ENCODE measurements around the gene RFLNA. TPM values are rescaled to one million over a fixed set of nuclear protein-coding genes. Genes with fewer than 3 reads are reported as not detected.

The RFLNA gene
- total RNA-seq, 4 donors from 2014 or later: 0.38 to 1.2 (median 0.91) TPM; not detected in 1

GRCh38 chr12:124335426-124336183, 40.7 kb downstream of the RFLNA start:
- H3K36me3 ChIP-seq: peaks cover 91% of the 10 kb centered on the region

DNA sequence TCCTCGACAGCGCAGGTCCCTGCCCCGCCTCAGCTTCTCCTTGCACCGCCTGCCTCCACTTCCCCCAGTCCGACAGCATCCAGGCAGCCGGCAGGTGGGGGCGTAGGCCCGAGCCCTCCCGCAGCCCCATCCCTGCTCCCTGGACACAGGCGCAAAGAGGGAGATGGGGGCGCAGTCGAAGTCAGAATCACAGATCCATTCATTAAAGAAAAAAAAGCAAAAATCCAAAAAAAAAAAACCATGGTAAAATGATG, 41.2 kb downstream of the RFLNA start:
- Histone ChIP-seq H3K4me3 (no peak overlapping the region), H3K27me3 (no peaks in the 10 kb centered on the region), H3K27ac (no peak overlapping the region), H3K9me3 (no peaks in the 10 kb centered on the region), H3K36me3 (peaks cover 91% of the 10 kb centered on the region), H3K4me1 (no peaks in the 10 kb centered on the region)
- no peak for DNase-seq (ENCODE audit: low spot score in 2 of 2)
- 93% methylated on average over 11 of the region's 12 CpGs for WGBS
- TF ChIP-seq POLR2AphosphoS5 (IDR thresholded peaks at IDR 0.05) (no peak), POLR2A (IDR thresholded peaks at IDR 0.05) (no peak), EP300 (IDR thresholded peaks at IDR 0.05) (no peak)
- TF ChIP-seq, protein P1, sequence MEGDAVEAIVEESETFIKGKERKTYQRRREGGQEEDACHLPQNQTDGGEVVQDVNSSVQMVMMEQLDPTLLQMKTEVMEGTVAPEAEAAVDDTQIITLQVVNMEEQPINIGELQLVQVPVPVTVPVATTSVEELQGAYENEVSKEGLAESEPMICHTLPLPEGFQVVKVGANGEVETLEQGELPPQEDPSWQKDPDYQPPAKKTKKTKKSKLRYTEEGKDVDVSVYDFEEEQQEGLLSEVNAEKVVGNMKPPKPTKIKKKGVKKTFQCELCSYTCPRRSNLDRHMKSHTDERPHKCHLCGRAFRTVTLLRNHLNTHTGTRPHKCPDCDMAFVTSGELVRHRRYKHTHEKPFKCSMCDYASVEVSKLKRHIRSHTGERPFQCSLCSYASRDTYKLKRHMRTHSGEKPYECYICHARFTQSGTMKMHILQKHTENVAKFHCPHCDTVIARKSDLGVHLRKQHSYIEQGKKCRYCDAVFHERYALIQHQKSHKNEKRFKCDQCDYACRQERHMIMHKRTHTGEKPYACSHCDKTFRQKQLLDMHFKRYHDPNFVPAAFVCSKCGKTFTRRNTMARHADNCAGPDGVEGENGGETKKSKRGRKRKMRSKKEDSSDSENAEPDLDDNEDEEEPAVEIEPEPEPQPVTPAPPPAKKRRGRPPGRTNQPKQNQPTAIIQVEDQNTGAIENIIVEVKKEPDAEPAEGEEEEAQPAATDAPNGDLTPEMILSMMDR (IDR thresholded peaks at IDR 0.05): no peak

More at GRCh38 chr12:124335426-124336183, 40.7 kb downstream of the RFLNA start:
- TF ChIP-seq POLR2A (IDR thresholded peaks at IDR 0.05) (no peak), EP300 (IDR thresholded peaks at IDR 0.05) (no peak), POLR2AphosphoS5 (IDR thresholded peaks at IDR 0.05) (no peak)
- TF ChIP-seq, protein P1 (IDR thresholded peaks at IDR 0.05): no peak
- H3K4me1 ChIP-seq: no peaks in the 10 kb centered on the region
- H3K9me3 ChIP-seq: no peaks in the 10 kb centered on the region
- WGBS: 86% methylated on average over 15 of the region's 21 CpGs
- no peak for DNase-seq (ENCODE audit: low spot score in 2 of 2)
- no peaks in the 10 kb centered on the region for H3K27me3 ChIP-seq
- H3K4me3 ChIP-seq: no peak overlapping the region
- H3K27ac ChIP-seq: no peak overlapping the region

DNA sequence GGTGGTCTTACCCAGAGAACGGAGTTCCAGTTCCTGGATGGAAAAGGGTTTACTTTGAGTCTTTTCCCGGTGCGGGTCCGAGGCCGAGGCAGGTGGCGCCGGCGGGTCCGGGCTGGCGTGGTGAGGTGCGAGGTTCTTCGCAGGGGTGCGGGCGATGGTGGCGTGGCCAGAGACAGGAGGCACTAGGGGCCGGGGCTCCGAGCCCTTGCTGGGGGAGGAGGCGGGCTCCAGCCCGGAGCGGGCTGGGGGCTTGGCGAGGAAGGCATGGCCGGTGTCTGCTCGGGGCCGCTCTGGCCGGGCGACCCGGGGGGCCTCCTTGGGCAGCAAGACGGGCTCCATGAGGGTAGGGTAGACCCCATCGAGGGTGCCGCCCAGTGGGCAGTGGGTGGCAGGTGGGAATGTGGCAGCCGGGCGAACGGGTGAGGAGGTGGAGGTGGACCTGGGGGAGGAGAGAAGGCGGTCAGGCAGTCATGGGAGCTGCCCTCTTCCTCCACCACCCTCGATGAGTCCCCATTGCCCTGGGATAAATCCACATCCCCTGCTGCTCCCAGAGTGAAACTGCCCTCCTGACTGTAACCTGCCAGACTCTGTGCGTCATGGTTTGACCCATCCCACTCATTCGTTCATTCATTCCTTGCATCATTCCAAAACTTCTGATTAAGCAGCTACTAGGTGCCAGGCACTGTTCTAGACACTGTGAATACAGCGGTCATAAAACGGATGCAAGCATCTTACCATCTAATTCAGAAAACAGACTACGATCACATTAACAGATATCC, 42.0 kb downstream of the RFLNA start:
- H3K4me3 ChIP-seq: no peak overlapping the region
- peaks cover 91% of the 10 kb centered on the region for H3K36me3 ChIP-seq
- H3K4me1 ChIP-seq: no peaks in the 10 kb centered on the region
- no peak overlapping the region for H3K27ac ChIP-seq
- 91% methylated on average over 40 of the region's 40 CpGs for WGBS
- H3K9me3 ChIP-seq: no peaks in the 10 kb centered on the region
- H3K27me3 ChIP-seq: no peaks in the 10 kb centered on the region
- DNase-seq (ENCODE audit: low spot score in 2 of 2): no peak
- TF ChIP-seq EP300 (IDR thresholded peaks at IDR 0.05) (no peak), POLR2A (IDR thresholded peaks at IDR 0.05) (no peak), POLR2AphosphoS5 (IDR thresholded peaks at IDR 0.05) (no peak)
- TF ChIP-seq, protein P1 (IDR thresholded peaks at IDR 0.05): no peak

- Histone ChIP-seq H3K27ac (no peak overlapping the region), H3K36me3 (peaks cover 91% of the 10 kb centered on the region), H3K4me3 (no peak overlapping the region), H3K27me3 (no peaks in the 10 kb centered on the region), H3K4me1 (no peaks in the 10 kb centered on the region), H3K9me3 (no peaks in the 10 kb centered on the region)
- TF ChIP-seq POLR2AphosphoS5 (IDR thresholded peaks at IDR 0.05) (no peak), EP300 (IDR thresholded peaks at IDR 0.05) (no peak), POLR2A (IDR thresholded peaks at IDR 0.05) (no peak)
- TF ChIP-seq, protein P1 (IDR thresholded peaks at IDR 0.05): no peak
- DNase-seq (ENCODE audit: low spot score in 2 of 2): no peak
- 75% methylated on average over 11 of the region's 14 CpGs for WGBS
Measured at GRCh38 chr12:124337622-124338021, 42.7 kb downstream of the RFLNA start.

GRCh38 chr12:124338448-124338847, 43.6 kb downstream of the RFLNA start:
- Histone ChIP-seq H3K4me1 (no peaks in the 10 kb centered on the region), H3K27ac (no peak overlapping the region), H3K36me3 (peaks cover 91% of the 10 kb centered on the region), H3K4me3 (no peak overlapping the region), H3K9me3 (no peaks in the 10 kb centered on the region), H3K27me3 (no peaks in the 10 kb centered on the region)
- TF ChIP-seq, protein P1 (IDR thresholded peaks at IDR 0.05): no peak
- no peak for TF ChIP-seq POLR2A (IDR thresholded peaks at IDR 0.05)
- TF ChIP-seq POLR2AphosphoS5 (IDR thresholded peaks at IDR 0.05): no peak
- TF ChIP-seq EP300 (IDR thresholded peaks at IDR 0.05): no peak
- 85% methylated on average over 6 of the region's 6 CpGs for WGBS
- DNase-seq (ENCODE audit: low spot score in 2 of 2): no peak

Data from suprapubic skin (tissue), 4 donors.